ENCODE results near the gene CCND1. TPM values are rescaled to one million over a fixed set of nuclear protein-coding genes. Genes with fewer than 3 reads are reported as not detected.
"Not testable (repeated sequence)": the region's sequence is repeated elsewhere in the genome, so short reads cannot be mapped to it uniquely, and the experiment has no call there.

Gene CCND1
- total and polyA plus RNA-seq, 5 donors, result 55.9 to 149 (median 135) TPM

- 90% methylated on average over 8 of the region's 8 CpGs for WGBS
- DNase-seq (no peak), ATAC-seq (no peak)
- no peaks in the 10 kb centered on the region for H3K9me3 ChIP-seq (ENCODE audit: control insufficient read depth, low read length)
- intact Hi-C loops (cut with DNase I), result no loop called here
- no peaks in the 10 kb centered on the region for H3K4me1 ChIP-seq (ENCODE audit: control insufficient read depth, insufficient read depth, low read length)
- no peaks in the 10 kb centered on the region for H3K27me3 ChIP-seq (ENCODE audit: control insufficient read depth, insufficient read depth)
- no peak overlapping the region for H3K27ac ChIP-seq (ENCODE audit: low read length)
- H3K4me3 ChIP-seq (ENCODE audit: low read length), result no peak overlapping the region
Measured at GRCh38 chr11:69618237-69618636, 22.7 kb upstream of the CCND1 start.

- DNase-seq (no peak), ATAC-seq (no peak)
- no peak overlapping the region for H3K27ac ChIP-seq (ENCODE audit: low read length)
- H3K4me1 ChIP-seq (ENCODE audit: control insufficient read depth, insufficient read depth, low read length), result no peaks in the 10 kb centered on the region
- intact Hi-C loops (cut with DNase I), result no loop called here
- no peak overlapping the region for H3K4me3 ChIP-seq (ENCODE audit: low read length)
- 87% methylated on average over 2 of the region's 2 CpGs for WGBS
- H3K9me3 ChIP-seq (ENCODE audit: control insufficient read depth, low read length), result no peaks in the 10 kb centered on the region
- H3K27me3 ChIP-seq (ENCODE audit: control insufficient read depth, insufficient read depth), result no peaks in the 10 kb centered on the region
Measured at GRCh38 chr11:69620683-69621290, 20.2 kb upstream of the CCND1 start.

GRCh38 chr11:69622097-69622681, 18.8 kb upstream of the CCND1 start:
- WGBS, result 79% methylated on average over 8 of the region's 8 CpGs
- H3K4me1 ChIP-seq (ENCODE audit: control insufficient read depth, insufficient read depth, low read length); H3K9me3 ChIP-seq (ENCODE audit: control insufficient read depth, low read length); DNase-seq; H3K27ac ChIP-seq (ENCODE audit: low read length); H3K4me3 ChIP-seq (ENCODE audit: low read length); intact Hi-C loops (cut with DNase I); H3K27me3 ChIP-seq (ENCODE audit: control insufficient read depth, insufficient read depth); ATAC-seq: not testable (repeated sequence)

GRCh38 chr11:69624293-69624692, 16.7 kb upstream of the CCND1 start:
- intact Hi-C loops (cut with DNase I), result no loop called here
- 91% methylated on average over 1 of the region's 1 CpG for WGBS
- ATAC-seq, result no peak

GRCh38 chr11:69625476-69625875, 15.5 kb upstream of the CCND1 start:
- intact Hi-C loops (cut with DNase I), result no loop called here
- ATAC-seq, result no peak
- H3K27me3 ChIP-seq (ENCODE audit: control insufficient read depth, insufficient read depth), result no peaks in the 10 kb centered on the region

More at GRCh38 chr11:69624293-69624692, 16.7 kb upstream of the CCND1 start:
- Histone ChIP-seq H3K9me3 (ENCODE audit: control insufficient read depth, low read length) (no peaks in the 10 kb centered on the region), H3K27ac (ENCODE audit: low read length) (no peak overlapping the region), H3K4me1 (ENCODE audit: control insufficient read depth, insufficient read depth, low read length) (no peaks in the 10 kb centered on the region), H3K4me3 (ENCODE audit: low read length) (no peak overlapping the region), H3K27me3 (ENCODE audit: control insufficient read depth, insufficient read depth) (no peaks in the 10 kb centered on the region)
- no peak for DNase-seq

GRCh38 chr11:69627551-69627950, 13.4 kb upstream of the CCND1 start:
- DNase-seq (no peak), ATAC-seq (no peak)
- intact Hi-C loops (cut with DNase I), result no loop called here
- H3K4me1 ChIP-seq (ENCODE audit: control insufficient read depth, insufficient read depth, low read length), result no peaks in the 10 kb centered on the region
- H3K4me3 ChIP-seq (ENCODE audit: low read length), result no peak overlapping the region
- WGBS, result 85% methylated on average over 14 of the region's 14 CpGs
- no peak overlapping the region for H3K27ac ChIP-seq (ENCODE audit: low read length)
- H3K9me3 ChIP-seq (ENCODE audit: control insufficient read depth, low read length), result no peaks in the 10 kb centered on the region
- H3K27me3 ChIP-seq (ENCODE audit: control insufficient read depth, insufficient read depth), result no peaks in the 10 kb centered on the region

More at GRCh38 chr11:69625476-69625875, 15.5 kb upstream of the CCND1 start:
- H3K9me3 ChIP-seq (ENCODE audit: control insufficient read depth, low read length), result no peaks in the 10 kb centered on the region
- WGBS, result 87% methylated on average over 10 of the region's 10 CpGs
- no peak overlapping the region for H3K4me3 ChIP-seq (ENCODE audit: low read length)
- H3K27ac ChIP-seq (ENCODE audit: low read length), result no peak overlapping the region
- no peaks in the 10 kb centered on the region for H3K4me1 ChIP-seq (ENCODE audit: control insufficient read depth, insufficient read depth, low read length)
- no peak for DNase-seq

GRCh38 chr11:69630017-69630416, 10.9 kb upstream of the CCND1 start:
- Histone ChIP-seq H3K9me3 (ENCODE audit: control insufficient read depth, low read length) (no peaks in the 10 kb centered on the region), H3K4me1 (ENCODE audit: control insufficient read depth, insufficient read depth, low read length) (no peaks in the 10 kb centered on the region), H3K27me3 (ENCODE audit: control insufficient read depth, insufficient read depth) (no peaks in the 10 kb centered on the region), H3K27ac (ENCODE audit: low read length) (no peak overlapping the region), H3K4me3 (ENCODE audit: low read length) (no peak overlapping the region)
- 94% methylated on average over 2 of the region's 2 CpGs for WGBS
- DNase-seq (no peak), ATAC-seq (no peak)
- intact Hi-C loops (cut with DNase I), result loop anchor here in 3 of 4 donors (10.0 kb wide), 3 partner anchors 135 to 335 kb away; partner anchors contain the start of gene MYEOV (in 1 of the 3)

GRCh38 chr11:69630424-69630823, 10.5 kb upstream of the CCND1 start:
- Histone ChIP-seq H3K4me3 (ENCODE audit: low read length) (no peak overlapping the region), H3K27ac (ENCODE audit: low read length) (no peak overlapping the region), H3K4me1 (ENCODE audit: control insufficient read depth, insufficient read depth, low read length) (no peaks in the 10 kb centered on the region), H3K9me3 (ENCODE audit: control insufficient read depth, low read length) (no peaks in the 10 kb centered on the region), H3K27me3 (ENCODE audit: control insufficient read depth, insufficient read depth) (no peaks in the 10 kb centered on the region)
- 96% methylated on average over 8 of the region's 8 CpGs for WGBS
- DNase-seq (no peak), ATAC-seq (no peak)
- intact Hi-C loops (cut with DNase I), result loop anchor here in 3 of 4 donors (10.0 kb wide), 3 partner anchors 136 to 336 kb away; partner anchors contain the start of gene MYEOV (in 1 of the 3)

GRCh38 chr11:69632900-69633299, 8.1 kb upstream of the CCND1 start:
- 93% methylated on average over 4 of the region's 4 CpGs for WGBS
- H3K27ac ChIP-seq (ENCODE audit: low read length), result no peak overlapping the region
- H3K27me3 ChIP-seq (ENCODE audit: control insufficient read depth, insufficient read depth), result no peaks in the 10 kb centered on the region
- ATAC-seq, result no peak
- no peaks in the 10 kb centered on the region for H3K9me3 ChIP-seq (ENCODE audit: control insufficient read depth, low read length)
- intact Hi-C loops (cut with DNase I), result loop anchor here in 3 of 4 donors (10.0 kb wide), 3 partner anchors 138 to 338 kb away; partner anchors contain the start of gene MYEOV (in 1 of the 3)
- H3K4me1 ChIP-seq (ENCODE audit: control insufficient read depth, insufficient read depth, low read length), result no peaks in the 10 kb centered on the region
- H3K4me3 ChIP-seq (ENCODE audit: low read length), result no peak overlapping the region
- no peak for DNase-seq

- H3K27ac ChIP-seq (ENCODE audit: low read length), result no peak overlapping the region
- intact Hi-C loops (cut with DNase I), result loop anchor here in 3 of 4 donors (10.0 kb wide), 3 partner anchors 139 to 339 kb away; partner anchors contain the start of gene MYEOV (in 1 of the 3)
- no peak overlapping the region for H3K4me3 ChIP-seq (ENCODE audit: low read length)
- DNase-seq (peak in 1 of 3 donors; percentile 25), ATAC-seq (no peak)
- H3K27me3 ChIP-seq (ENCODE audit: control insufficient read depth, insufficient read depth), result no peaks in the 10 kb centered on the region
- WGBS, result 76% methylated on average over 6 of the region's 6 CpGs
- H3K9me3 ChIP-seq (ENCODE audit: control insufficient read depth, low read length), result no peaks in the 10 kb centered on the region
- H3K4me1 ChIP-seq (ENCODE audit: control insufficient read depth, insufficient read depth, low read length), result no peaks in the 10 kb centered on the region
Measured at GRCh38 chr11:69634069-69634468, 6.9 kb upstream of the CCND1 start.

GRCh38 chr11:69634590-69634989, 6.4 kb upstream of the CCND1 start:
- Histone ChIP-seq H3K4me3 (ENCODE audit: low read length) (no peak overlapping the region), H3K9me3 (ENCODE audit: control insufficient read depth, low read length) (no peaks in the 10 kb centered on the region), H3K4me1 (ENCODE audit: control insufficient read depth, insufficient read depth, low read length) (no peaks in the 10 kb centered on the region), H3K27me3 (ENCODE audit: control insufficient read depth, insufficient read depth) (no peaks in the 10 kb centered on the region), H3K27ac (ENCODE audit: low read length) (no peak overlapping the region)
- intact Hi-C loops (cut with DNase I), result loop anchor here in 3 of 4 donors (10.0 kb wide), 3 partner anchors 140 to 340 kb away; partner anchors contain the start of gene MYEOV (in 1 of the 3)
- WGBS, result 64% methylated on average over 7 of the region's 7 CpGs
- peak in 1 of 3 donors; percentile 46 for DNase-seq
- ATAC-seq, result no peak
